Tibial artery (tissue), 4 donors: ENCODE results near the gene RUNX1.

Experiments
- DNase-seq, 2 donors: peaks; one replicate each; pipeline ENCODE4 v3.0.0-alpha.2; 2019
- H3K27ac ChIP-seq, 2 donors: fragments of 200-600 bp; sonication (generic) in 1 of 2; 1 replicate in 1 of 2; 2 replicates in 1 of 2; pipeline ENCODE4 v1.5.1; 2018 to 2019; ENCODE audit warnings: mild to moderate bottlenecking in 1 of 2
- H3K27me3 ChIP-seq, 2 donors: fragments of 200-600 bp; sonication (generic) in 1 of 2; one replicate each; pipeline versions ENCODE4 v1.5.1 to v1.6.0; 2016 to 2019
- H3K36me3 ChIP-seq, 3 donors: fragments of 200-600 bp; sonication (generic) in 2 of 3; one replicate each; pipeline ENCODE4 v1.5.1; 2016 to 2019; ENCODE audit warnings: mild to moderate bottlenecking in 2 of 3
- H3K4me1 ChIP-seq, 4 donors: fragments of 200-600 bp; sonication (generic) in 2 of 4; 1 replicate in 3 of 4; 2 replicates in 1 of 4; pipeline ENCODE4 v1.5.1; 2016 to 2019
- H3K4me3 ChIP-seq, 2 donors: fragments of 200-600 bp; sonication (generic) in 1 of 2; 1 replicate in 1 of 2; 2 replicates in 1 of 2; pipeline ENCODE4 v1.5.1; 2018 to 2019; ENCODE audit warnings: mild to moderate bottlenecking in 2 of 2
- H3K9me3 ChIP-seq, 3 donors: fragments of 200-600 bp; sonication (generic) in 1 of 3; one replicate each; pipeline ENCODE4 v1.5.1; 2016 to 2019
- intact Hi-C: fragments of 100-400 bp; cut with DNase I; formaldehyde crosslinking; loops from one replicate; pipeline ENCODE4 v1.15.0; 2023; ENCODE audit warnings: low total_unique reads
- TF ChIP-seq, protein P1 (sequence below), 2 experiments: fragments of 200-600 bp in 1 of 2; fragments of 450-650 bp in 1 of 2; IDR thresholded peaks; one replicate each; pipeline ENCODE4 v1.5.1; 2017 to 2019; ENCODE audit warnings: antibody characterized with exemption in 2 of 2, mild to moderate bottlenecking in 1 of 2, moderate library complexity in 1 of 2

The RUNX1 gene

GRCh38 chr21:35043549-35043948 lies 5.6 kb downstream of the RUNX1 start:
- intact Hi-C loops = loop anchor here (5.0 kb wide), 1 partner anchor 1564 kb away; no protein-coding TSS in a partner anchor
- peaks cover 0 to 21% (median 11%) of the 10 kb centered on the region in 4 donors for H3K4me1 ChIP-seq

GRCh38 chr21:35042836-35043235 lies 6.3 kb downstream of the RUNX1 start:
- Histone ChIP-seq H3K4me1 (peaks cover 0 to 14% (median 7%) of the 10 kb centered on the region in 4 donors), H3K4me3 (no peak overlapping the region), H3K27me3 (no peaks in the 10 kb centered on the region), H3K9me3 (no peaks in the 10 kb centered on the region), H3K36me3 (no peaks in the 10 kb centered on the region), H3K27ac (no peak overlapping the region)
- DNase-seq = no peak
- intact Hi-C loops = loop anchor here (5.0 kb wide), 1 partner anchor 1564 kb away; no protein-coding TSS in a partner anchor
- TF ChIP-seq, protein P1, sequence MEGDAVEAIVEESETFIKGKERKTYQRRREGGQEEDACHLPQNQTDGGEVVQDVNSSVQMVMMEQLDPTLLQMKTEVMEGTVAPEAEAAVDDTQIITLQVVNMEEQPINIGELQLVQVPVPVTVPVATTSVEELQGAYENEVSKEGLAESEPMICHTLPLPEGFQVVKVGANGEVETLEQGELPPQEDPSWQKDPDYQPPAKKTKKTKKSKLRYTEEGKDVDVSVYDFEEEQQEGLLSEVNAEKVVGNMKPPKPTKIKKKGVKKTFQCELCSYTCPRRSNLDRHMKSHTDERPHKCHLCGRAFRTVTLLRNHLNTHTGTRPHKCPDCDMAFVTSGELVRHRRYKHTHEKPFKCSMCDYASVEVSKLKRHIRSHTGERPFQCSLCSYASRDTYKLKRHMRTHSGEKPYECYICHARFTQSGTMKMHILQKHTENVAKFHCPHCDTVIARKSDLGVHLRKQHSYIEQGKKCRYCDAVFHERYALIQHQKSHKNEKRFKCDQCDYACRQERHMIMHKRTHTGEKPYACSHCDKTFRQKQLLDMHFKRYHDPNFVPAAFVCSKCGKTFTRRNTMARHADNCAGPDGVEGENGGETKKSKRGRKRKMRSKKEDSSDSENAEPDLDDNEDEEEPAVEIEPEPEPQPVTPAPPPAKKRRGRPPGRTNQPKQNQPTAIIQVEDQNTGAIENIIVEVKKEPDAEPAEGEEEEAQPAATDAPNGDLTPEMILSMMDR (IDR thresholded peaks at IDR 0.05) = no peak

More at GRCh38 chr21:35043549-35043948, 5.6 kb downstream of the RUNX1 start:
- no peak for DNase-seq
- TF ChIP-seq, protein P1 (IDR thresholded peaks at IDR 0.05) = no peak
- H3K9me3 ChIP-seq = no peaks in the 10 kb centered on the region
- H3K27me3 ChIP-seq = no peaks in the 10 kb centered on the region
- no peaks in the 10 kb centered on the region for H3K36me3 ChIP-seq
- H3K4me3 ChIP-seq = no peak overlapping the region
- no peak overlapping the region for H3K27ac ChIP-seq

- TF ChIP-seq, protein P1 (IDR thresholded peaks at IDR 0.05) = no peak
- Histone ChIP-seq H3K36me3 (no peaks in the 10 kb centered on the region), H3K4me3 (no peak overlapping the region), H3K4me1 (peaks cover 0 to 4% (median under 1%) of the 10 kb centered on the region in 4 donors), H3K9me3 (no peaks in the 10 kb centered on the region), H3K27me3 (peaks cover 0 to 2% of the 10 kb centered on the region in 2 donors), H3K27ac (no peak overlapping the region)
- DNase-seq = no peak
- intact Hi-C loops = loop anchor here (5.0 kb wide), 1 partner anchor 1565 kb away; no protein-coding TSS in a partner anchor
Measured at GRCh38 chr21:35041881-35042280, 7.2 kb downstream of the RUNX1 start.

GRCh38 chr21:35041122-35041521 lies 8.0 kb downstream of the RUNX1 start:
- no peak overlapping the region for H3K4me3 ChIP-seq
- no peaks in the 10 kb centered on the region for H3K9me3 ChIP-seq
- no peak for DNase-seq
- H3K4me1 ChIP-seq = no peaks in the 10 kb centered on the region
- H3K36me3 ChIP-seq = no peaks in the 10 kb centered on the region
- TF ChIP-seq, protein P1 (IDR thresholded peaks at IDR 0.05) = no peak
- H3K27ac ChIP-seq = no peak overlapping the region
- H3K27me3 ChIP-seq = peaks cover 0 to 2% of the 10 kb centered on the region in 2 donors
- intact Hi-C loops = loop anchor here (5.0 kb wide), 1 partner anchor 1566 kb away; no protein-coding TSS in a partner anchor

DNA sequence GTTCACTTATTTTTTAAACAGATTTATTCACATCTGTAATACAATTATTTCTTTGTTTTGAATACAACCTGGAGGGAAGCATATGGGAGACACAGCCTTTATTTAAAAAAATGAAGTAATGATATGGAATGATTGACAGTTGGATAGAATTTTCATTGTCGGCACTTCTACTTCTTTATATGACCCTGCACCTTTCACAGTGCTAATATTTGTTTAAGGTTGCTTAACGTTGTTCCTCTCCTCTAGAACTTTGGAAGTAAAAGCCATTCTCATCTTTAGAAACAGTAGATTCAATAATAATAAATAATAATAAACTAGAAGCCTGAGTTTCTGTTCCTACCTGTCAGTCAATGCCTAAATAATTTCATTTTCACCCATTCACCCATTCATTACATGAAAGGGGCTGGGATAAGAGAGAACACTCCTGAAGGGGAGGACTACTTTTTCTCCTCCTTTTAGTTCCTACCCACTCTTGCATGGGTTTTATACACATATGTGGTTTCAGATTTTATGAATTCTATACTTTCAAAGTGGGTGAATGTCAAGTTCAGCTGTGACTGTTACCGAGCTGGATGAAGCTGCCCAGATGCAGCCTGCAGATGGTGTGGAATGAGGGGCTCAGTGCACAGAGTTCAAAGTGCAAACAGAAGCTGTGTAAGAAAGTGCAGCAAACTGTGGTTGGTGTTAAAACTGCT lies 9.4 kb downstream of the RUNX1 start:
- Histone ChIP-seq H3K36me3 (no peaks in the 10 kb centered on the region), H3K4me3 (no peak overlapping the region), H3K27ac (no peak overlapping the region), H3K27me3 (peaks cover 0 to 2% of the 10 kb centered on the region in 2 donors), H3K9me3 (no peaks in the 10 kb centered on the region), H3K4me1 (no peaks in the 10 kb centered on the region)
- DNase-seq = no peak
- TF ChIP-seq, protein P1 (IDR thresholded peaks at IDR 0.05) = no peak
- intact Hi-C loops = loop anchor here (5.0 kb wide), 1 partner anchor 1568 kb away; no protein-coding TSS in a partner anchor
